ENCODE measurements around the gene SMIM22.

The SMIM22 gene

GRCh38 chr16:4747906-4748681 lies 47.1 kb upstream of the SMIM22 start:
- peak overlapping the region; percentile 31 for H3K27ac ChIP-seq (ENCODE audit: low read depth, low read length)
- H3K27me3 ChIP-seq (ENCODE audit: low read length): no peaks in the 10 kb centered on the region
- H3K79me2 ChIP-seq (ENCODE audit: insufficient read depth, low read length): no peaks in the 10 kb centered on the region
- no peaks in the 10 kb centered on the region for H3K9me3 ChIP-seq (ENCODE audit: insufficient read depth, low read length)
- no peak for TF ChIP-seq EZH2phosphoT487 (conservative IDR thresholded peaks at IDR 0.05; ENCODE audit: low read length)
- no peak for TF ChIP-seq CTCF (IDR thresholded peaks at IDR 0.05; ENCODE audit: insufficient read depth, low read length, poor library complexity, severe bottlenecking)
- no peak overlapping the region for H2AFZ ChIP-seq (ENCODE audit: low read depth, low read length, severe bottlenecking)
- no peaks in the 10 kb centered on the region for H3F3A ChIP-seq (ENCODE audit: insufficient read depth)
- no peaks in the 10 kb centered on the region for H4K20me1 ChIP-seq (ENCODE audit: low read depth, low read length)
- H3K9me2 ChIP-seq (replicated peaks; ENCODE audit: insufficient read depth, low read length): no peaks in the 10 kb centered on the region
- no peak overlapping the region for H3K9ac ChIP-seq (ENCODE audit: low read length)
- no peaks in the 10 kb centered on the region for H3K36me3 ChIP-seq (ENCODE audit: low read length)
- H3K4me3 ChIP-seq (ENCODE audit: insufficient read depth, low read length, poor library complexity, severe bottlenecking): no peak overlapping the region
- peak overlapping the region; percentile 16 for H3K4me2 ChIP-seq (ENCODE audit: low read depth, low read length, poor library complexity, severe bottlenecking)

- no peaks in the 10 kb centered on the region for H3K79me2 ChIP-seq (ENCODE audit: insufficient read depth, low read length)
- no peaks in the 10 kb centered on the region for H3F3A ChIP-seq (ENCODE audit: insufficient read depth)
- no peaks in the 10 kb centered on the region for H4K20me1 ChIP-seq (ENCODE audit: low read depth, low read length)
- no peaks in the 10 kb centered on the region for H3K9me2 ChIP-seq (replicated peaks; ENCODE audit: insufficient read depth, low read length)
- H3K9ac ChIP-seq (ENCODE audit: low read length): no peak overlapping the region
- TF ChIP-seq CTCF (IDR thresholded peaks at IDR 0.05; ENCODE audit: insufficient read depth, low read length, poor library complexity, severe bottlenecking) (no peak), EZH2phosphoT487 (conservative IDR thresholded peaks at IDR 0.05; ENCODE audit: low read length) (no peak)
- H3K27me3 ChIP-seq (ENCODE audit: low read length): no peaks in the 10 kb centered on the region
- H3K4me3 ChIP-seq (ENCODE audit: insufficient read depth, low read length, poor library complexity, severe bottlenecking): no peak overlapping the region
- no peaks in the 10 kb centered on the region for H3K36me3 ChIP-seq (ENCODE audit: low read length)
- H2AFZ ChIP-seq (ENCODE audit: low read depth, low read length, severe bottlenecking): no peak overlapping the region
- no peaks in the 10 kb centered on the region for H3K9me3 ChIP-seq (ENCODE audit: insufficient read depth, low read length)
- peak overlapping the region; percentile 8; the same call in 1 of the 2 replicates for H3K27ac ChIP-seq (ENCODE audit: low read depth, low read length)
- H3K4me2 ChIP-seq (ENCODE audit: low read depth, low read length, poor library complexity, severe bottlenecking): no peak overlapping the region
Observed at GRCh38 chr16:4748682-4749411, 46.3 kb upstream of the SMIM22 start.

GRCh38 chr16:4749700-4750257 lies 45.4 kb upstream of the SMIM22 start:
- no peaks in the 10 kb centered on the region for H3F3A ChIP-seq (ENCODE audit: insufficient read depth)
- H3K27ac ChIP-seq (ENCODE audit: low read depth, low read length): no peak overlapping the region
- H3K9me2 ChIP-seq (replicated peaks; ENCODE audit: insufficient read depth, low read length): no peaks in the 10 kb centered on the region
- no peak overlapping the region for H3K4me3 ChIP-seq (ENCODE audit: insufficient read depth, low read length, poor library complexity, severe bottlenecking)
- H3K79me2 ChIP-seq (ENCODE audit: insufficient read depth, low read length): no peaks in the 10 kb centered on the region
- H2AFZ ChIP-seq (ENCODE audit: low read depth, low read length, severe bottlenecking): no peak overlapping the region
- no peak overlapping the region for H3K4me2 ChIP-seq (ENCODE audit: low read depth, low read length, poor library complexity, severe bottlenecking)
- TF ChIP-seq EZH2phosphoT487 (conservative IDR thresholded peaks at IDR 0.05; ENCODE audit: low read length) (no peak), CTCF (IDR thresholded peaks at IDR 0.05; ENCODE audit: insufficient read depth, low read length, poor library complexity, severe bottlenecking) (no peak)
- no peak overlapping the region for H3K9ac ChIP-seq (ENCODE audit: low read length)
- no peaks in the 10 kb centered on the region for H4K20me1 ChIP-seq (ENCODE audit: low read depth, low read length)
- H3K9me3 ChIP-seq (ENCODE audit: insufficient read depth, low read length): no peaks in the 10 kb centered on the region
- no peaks in the 10 kb centered on the region for H3K27me3 ChIP-seq (ENCODE audit: low read length)
- H3K36me3 ChIP-seq (ENCODE audit: low read length): no peaks in the 10 kb centered on the region

Measured in SU-DHL-6 (cell line).